Pons (tissue), 1 donor: ENCODE results near the gene SNAI1.

Source experiments
- DNase-seq: peaks from one replicate; pipeline ENCODE4 v3.0.0-alpha.2; 2016; ENCODE audit warnings: low spot score

Gene SNAI1

DNA sequence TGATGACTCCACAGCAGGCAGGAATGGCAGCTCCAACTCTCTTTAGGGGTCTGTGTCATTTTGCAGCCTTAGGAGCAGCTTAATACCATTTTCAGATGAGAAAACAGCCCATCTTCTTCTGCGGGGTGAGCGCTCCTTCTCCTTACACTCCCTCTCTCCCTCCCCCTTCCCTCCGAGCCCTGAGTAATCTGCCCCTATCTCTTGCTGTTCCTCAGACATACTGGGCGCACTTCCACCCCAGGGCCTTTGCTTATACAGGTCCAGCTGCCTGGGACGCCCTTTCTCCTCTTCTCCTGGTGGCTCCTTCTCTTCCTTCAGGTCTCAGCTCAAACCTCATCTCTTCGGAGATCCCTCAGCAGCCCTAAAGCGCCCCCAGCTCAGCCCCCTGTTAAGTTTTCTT is 54.8 kb downstream of the SNAI1 start:
- DNase-seq: no peak

DNA sequence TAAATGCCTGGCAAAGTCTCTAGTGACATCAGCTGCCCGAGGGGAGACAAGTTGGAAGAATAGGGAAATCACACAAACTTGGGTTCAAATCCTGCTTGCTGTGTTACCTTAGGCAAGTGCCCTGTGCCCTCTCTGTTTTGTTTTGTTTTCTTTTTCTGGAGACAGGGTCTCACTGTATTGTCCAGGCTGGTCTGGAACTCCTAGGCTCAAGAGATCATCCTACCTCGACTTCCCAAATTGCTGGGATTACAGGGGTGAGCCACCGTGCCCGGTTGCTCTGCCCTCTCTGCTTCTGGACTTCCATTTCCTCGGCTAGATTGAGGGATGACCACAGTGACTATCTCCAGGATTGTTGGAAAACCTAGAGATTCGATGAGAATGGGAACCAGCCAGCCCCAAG is 55.4 kb downstream of the SNAI1 start:
- no peak for DNase-seq
